ENCODE data around the gene AGXT2. TPM values are rescaled to one million over a fixed set of nuclear protein-coding genes. Genes with fewer than 3 reads are reported as not detected.
"Not testable (repeated sequence)": the region's sequence is repeated elsewhere in the genome, so short reads cannot be mapped to it uniquely, and the experiment has no call there.

Gene AGXT2
- total RNA-seq, 1 experiment from 2014 or later, result not detected

DNA sequence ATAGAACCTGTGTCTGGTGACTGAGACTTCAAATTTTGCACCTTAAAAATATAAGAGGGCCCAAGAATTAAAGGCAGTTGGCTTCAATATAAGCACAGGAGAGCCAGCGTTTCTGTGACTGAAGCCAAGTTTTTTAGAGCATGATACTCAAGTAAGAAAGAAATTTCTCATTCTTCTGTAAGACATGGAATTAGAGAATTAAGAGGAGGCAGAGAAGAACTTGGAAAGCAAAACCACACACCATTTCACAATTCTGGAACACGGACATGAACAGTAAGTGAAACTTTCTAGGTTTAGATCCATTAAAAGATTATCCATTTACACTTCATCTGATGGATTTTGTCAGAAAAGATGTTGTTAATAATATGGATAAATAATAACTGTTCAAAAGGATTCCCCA, 8.9 kb upstream of the AGXT2 start:
- DNase-seq (ENCODE audit: low spot score), result no peak

- no peak for DNase-seq (ENCODE audit: low spot score)
Observed at GRCh38 chr5:35052838-35053237, 5.1 kb upstream of the AGXT2 start.

DNA sequence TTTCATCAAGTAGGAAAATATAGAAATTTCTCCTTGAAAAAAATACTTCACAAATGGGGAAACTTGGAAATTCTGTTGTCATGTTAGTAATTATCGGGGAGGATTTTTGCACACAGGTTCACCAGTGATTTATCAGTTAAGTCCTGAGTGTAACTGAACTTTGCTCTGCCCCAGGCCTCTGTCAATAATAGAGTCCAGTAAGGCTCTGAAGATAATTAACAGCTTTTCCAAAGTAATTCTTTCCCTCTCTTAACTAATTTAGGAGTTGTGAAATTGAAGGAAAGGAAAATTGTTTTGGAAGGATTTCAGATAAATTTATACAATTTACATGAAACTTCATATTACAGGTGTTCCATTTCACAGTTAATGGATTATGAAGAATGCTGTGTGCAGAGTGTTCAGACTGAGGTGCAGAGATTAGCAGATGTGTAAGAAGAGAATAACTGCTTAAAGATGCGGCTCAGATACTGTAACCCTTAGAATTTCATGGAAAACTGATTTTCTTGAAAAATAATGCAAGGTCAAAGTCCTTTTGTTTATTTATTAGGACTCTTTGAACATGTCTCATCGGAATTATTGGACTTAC, 2.9 kb upstream of the AGXT2 start:
- peak; percentile 14 for DNase-seq (ENCODE audit: low spot score)

DNA sequence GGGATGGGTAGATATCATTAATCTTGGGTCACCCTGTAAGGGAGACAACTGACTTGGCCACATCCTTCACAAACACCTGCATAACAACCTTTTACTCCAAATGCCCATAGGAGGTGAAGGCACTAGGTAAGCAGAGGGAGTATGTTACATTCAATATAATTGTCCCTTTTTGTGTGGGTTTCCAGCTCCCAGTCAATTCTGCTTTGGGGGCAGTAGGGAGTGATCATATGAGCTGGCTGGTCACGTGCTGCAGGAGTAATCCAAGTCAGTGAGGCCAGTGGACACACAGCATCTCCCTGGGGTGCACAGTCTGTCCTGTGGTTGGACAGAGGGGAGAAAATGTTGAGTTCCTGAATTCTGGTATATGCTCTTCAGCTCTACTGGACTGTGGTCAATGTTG, 1.2 kb upstream of the AGXT2 start:
- no peak for DNase-seq (ENCODE audit: low spot score)

DNA sequence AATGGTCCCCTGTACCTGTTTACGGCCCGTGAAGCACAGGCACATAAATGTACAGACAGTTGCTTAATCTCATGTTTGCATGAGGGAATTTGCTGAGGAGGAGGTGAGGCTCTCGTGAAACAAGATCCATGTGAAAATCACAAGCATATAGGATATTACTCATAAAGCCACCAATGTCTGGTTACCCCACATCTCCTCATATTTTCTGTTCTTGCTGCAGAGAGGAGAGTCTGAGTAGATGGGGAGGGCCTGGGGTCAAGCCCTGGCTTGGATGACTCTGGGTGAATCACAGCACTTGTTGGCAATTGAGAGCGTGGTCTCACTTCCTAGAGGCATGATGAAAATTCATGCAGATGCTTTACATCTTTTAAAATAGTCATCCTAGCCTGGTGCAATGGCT, 975 bp downstream of the AGXT2 start:
- no peak for DNase-seq (ENCODE audit: low spot score)

DNA sequence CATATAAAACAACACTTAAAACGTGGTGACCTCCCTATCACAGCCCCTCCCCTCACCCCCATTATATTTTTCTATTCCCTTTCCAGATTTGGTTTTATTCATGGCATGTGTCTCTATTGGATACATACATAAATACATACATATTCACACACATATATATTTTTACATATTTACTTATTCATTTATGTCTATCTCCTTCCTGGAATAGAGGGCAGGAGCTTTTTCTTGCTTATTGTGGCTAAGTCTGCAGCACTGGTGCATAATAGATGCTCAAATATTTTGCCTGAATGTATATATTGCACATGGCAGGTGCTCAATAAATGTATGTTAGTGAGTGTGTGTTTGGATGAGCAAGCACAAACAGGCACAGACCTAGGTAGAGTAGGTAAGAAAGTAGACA, 2.5 kb downstream of the AGXT2 start:
- no peak for DNase-seq (ENCODE audit: low spot score)

DNA sequence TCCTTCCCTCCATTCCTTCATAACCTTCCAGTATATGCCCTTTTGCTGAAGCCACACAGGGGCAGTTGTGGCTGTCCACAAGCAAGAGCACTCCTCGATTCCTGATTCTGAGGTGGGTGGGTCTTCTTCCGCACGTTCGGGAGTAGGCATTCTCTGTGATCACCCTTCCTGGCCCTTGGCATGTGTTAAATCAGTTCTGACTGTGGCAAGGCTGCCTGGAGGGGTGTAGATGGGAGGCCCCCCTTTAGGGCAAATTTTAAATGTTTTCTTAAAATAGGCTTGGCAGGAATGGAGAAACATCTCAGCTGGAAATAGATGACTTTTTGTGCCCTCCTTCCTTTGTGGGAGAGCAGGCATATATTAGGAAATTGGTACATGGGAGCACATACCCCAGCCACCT, 3.1 kb downstream of the AGXT2 start:
- DNase-seq (ENCODE audit: low spot score), result no peak

DNA sequence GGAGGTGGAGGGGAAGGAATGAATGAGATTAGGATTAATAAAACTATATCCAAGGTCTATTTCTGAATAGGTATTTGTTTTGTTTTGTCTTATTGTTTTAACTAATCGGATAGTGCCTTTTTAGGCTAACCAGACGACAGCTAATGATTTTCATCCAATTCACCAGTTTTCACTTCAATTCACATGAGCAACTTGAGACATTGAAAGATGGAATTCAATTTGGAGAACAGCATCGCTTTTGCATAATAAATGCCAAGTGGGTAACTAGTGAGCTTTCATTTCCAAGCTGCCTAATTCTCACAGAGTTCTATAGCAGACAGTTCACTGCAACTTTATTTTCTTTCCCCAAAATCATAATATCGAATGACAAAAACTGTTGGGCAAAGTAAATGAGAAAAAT, 5.0 kb downstream of the AGXT2 start:
- no peak for DNase-seq (ENCODE audit: low spot score)

GRCh38 chr5:35041261-35041660, 6.5 kb downstream of the AGXT2 start:
- no peak for DNase-seq (ENCODE audit: low spot score)

GRCh38 chr5:35038891-35039290, 8.9 kb downstream of the AGXT2 start:
- no peak for DNase-seq (ENCODE audit: low spot score)

DNA sequence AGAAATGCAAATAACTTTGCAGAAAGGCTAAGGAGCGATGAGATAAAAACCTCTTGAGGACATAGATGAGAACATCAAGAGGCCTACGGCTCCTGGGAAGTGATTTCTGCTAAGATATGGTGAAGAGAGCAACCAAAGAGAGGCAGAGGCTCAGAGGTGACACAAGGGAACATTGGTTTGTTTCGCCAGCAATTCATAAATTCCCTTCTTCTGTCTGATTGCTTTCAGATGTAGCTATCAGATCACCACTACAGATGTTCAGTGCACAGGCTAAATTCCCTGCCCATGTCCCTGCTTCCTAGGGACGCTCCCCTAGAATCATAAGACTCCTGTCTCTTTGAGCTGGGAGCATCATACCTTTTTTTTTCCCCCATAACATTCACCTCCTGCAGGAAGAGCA, 11.2 kb downstream of the AGXT2 start:
- DNase-seq (ENCODE audit: low spot score), result no peak

- DNase-seq (ENCODE audit: low spot score), result not testable (repeated sequence)
Observed at GRCh38 chr5:35035929-35036328, 11.8 kb downstream of the AGXT2 start.

GRCh38 chr5:35035271-35035670, 12.5 kb downstream of the AGXT2 start:
- no peak for DNase-seq (ENCODE audit: low spot score)

GRCh38 chr5:35032356-35032755, 15.4 kb downstream of the AGXT2 start:
- no peak for DNase-seq (ENCODE audit: low spot score)

DNA sequence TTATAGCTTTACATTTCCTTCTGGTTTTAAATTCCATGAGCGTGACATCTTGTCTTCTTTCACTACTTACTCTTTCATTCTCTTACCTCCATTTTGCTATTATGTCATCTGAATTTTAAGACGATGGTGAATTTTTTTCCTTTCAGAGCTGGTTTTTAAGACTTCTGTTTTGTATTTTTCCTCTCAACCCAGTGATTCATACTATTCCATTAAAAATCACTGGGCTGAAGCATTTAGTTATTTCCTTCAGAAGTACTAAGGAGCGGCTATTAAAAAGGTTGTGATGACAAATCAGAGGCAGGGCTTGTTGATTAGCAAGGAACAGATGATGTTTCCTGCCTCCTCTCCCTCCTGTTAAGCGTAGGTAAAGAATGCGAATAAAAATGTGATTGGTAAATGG, 16.5 kb downstream of the AGXT2 start:
- no peak for DNase-seq (ENCODE audit: low spot score)

DNA sequence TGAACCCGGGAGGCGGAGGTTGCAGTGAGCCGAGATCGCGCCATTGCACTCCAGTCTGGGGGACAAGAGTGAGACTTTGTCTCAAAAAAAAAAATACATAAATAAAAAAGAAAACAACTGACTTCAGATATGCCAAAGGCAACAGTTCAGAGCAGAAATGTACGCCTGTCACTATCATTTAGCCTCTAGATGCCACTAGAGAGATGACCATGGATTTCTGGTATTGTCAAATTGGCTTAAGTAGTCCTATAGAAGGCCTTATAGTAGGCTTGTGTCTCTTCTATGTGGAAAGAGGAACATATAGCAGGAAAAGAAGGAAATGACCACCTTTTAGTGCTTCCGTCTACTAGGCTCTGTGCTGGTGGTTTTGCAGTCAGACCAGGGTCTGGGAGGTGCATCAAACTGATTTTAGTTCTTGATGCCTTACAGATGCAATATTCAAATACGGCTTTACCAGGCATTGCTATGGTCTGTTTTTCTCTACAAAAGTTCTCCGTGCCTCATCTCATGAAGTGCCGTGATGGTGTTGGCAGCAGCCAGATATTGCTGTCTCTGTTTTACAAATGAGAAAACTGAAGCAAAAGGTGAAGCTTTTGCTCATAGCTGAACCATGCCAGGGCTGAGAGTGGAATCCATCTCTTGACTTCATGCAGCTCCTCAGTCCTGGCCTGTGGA, 17.2 kb downstream of the AGXT2 start:
- peak; percentile 66 for DNase-seq (ENCODE audit: low spot score)

GRCh38 chr5:35029333-35029732, 18.4 kb downstream of the AGXT2 start:
- no peak for DNase-seq (ENCODE audit: low spot score)

- DNase-seq (ENCODE audit: low spot score), result no peak
Observed at GRCh38 chr5:35026941-35027340, 20.8 kb downstream of the AGXT2 start.

- DNase-seq (ENCODE audit: low spot score), result no peak
Observed at GRCh38 chr5:35026280-35026840, 21.4 kb downstream of the AGXT2 start.

DNA sequence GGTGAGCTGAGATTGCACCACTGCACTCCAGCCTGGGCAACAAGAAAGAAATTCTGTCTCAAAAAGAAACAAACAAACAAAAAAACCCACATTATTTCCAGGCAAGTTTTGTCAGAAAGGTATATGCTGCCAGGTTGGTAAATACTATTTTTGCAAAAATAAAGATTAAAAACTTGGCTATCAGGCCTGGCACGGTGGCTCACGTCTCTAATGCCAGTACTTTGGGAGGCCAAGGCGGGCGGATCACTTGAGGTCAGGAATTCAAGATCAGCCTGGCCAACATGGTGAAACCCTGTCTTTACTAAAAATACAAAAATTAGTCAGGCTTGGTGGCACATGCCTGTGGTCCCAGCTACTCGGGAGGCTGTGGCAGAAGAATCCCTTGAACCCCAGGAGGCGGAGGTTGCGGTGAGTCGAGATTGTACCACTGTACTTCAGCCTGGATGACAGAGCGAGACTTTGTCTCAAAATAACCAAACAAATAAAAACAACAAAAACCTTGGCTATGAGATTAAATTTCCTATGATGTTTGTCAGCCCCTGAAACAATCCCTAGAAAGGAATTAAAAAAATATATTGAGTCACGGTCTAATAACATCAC, 22.7 kb downstream of the AGXT2 start:
- DNase-seq (ENCODE audit: low spot score), result no peak

DNA sequence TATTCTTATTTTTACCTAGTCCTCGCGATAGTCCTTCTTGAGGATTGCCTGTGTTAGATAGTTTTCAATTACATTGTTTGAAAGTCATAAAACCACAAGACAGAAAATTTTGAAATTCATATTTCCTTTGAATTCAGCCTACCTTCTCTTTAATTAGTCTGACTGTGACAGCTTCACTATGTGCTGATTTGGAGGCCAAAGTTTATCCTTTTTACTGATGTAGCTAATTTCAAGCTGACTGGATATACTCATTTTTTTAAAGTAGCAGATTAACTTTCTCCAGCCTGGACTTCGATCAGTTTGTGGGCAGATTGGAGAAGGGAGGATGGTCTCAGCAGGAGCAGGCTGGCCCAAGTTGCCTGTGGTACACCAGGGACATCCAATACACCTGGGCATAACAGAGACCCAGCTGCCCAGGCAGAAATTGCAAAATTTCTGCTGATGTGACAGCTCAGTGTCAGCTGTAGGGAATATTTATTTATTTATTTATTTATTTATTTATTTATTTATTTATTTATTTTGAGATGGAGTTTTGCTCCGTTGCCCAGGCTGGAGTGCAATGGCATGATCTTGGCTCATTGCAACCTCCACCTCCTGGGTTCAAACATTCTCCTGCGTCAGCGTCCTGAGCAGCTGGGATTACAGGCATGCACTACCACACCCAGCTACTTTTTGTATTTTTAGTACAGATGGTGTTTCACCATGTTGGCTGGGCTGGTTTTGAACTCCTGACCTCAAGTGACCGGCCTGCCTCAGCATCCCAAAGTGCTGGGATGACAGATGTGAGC, 24.2 kb downstream of the AGXT2 start:
- DNase-seq (ENCODE audit: low spot score), result no peak

Measured in HT-29 (cell line).